Measurements from ENCODE around the gene C15orf61. TPM values are rescaled to one million over a fixed set of nuclear protein-coding genes. Genes with fewer than 3 reads are reported as not detected.

Gene C15orf61
- polyA plus RNA-seq, 2 of the 4 experiments (the other 2 are of a cell fraction) = 3.6 to 5.9 TPM

DNA sequence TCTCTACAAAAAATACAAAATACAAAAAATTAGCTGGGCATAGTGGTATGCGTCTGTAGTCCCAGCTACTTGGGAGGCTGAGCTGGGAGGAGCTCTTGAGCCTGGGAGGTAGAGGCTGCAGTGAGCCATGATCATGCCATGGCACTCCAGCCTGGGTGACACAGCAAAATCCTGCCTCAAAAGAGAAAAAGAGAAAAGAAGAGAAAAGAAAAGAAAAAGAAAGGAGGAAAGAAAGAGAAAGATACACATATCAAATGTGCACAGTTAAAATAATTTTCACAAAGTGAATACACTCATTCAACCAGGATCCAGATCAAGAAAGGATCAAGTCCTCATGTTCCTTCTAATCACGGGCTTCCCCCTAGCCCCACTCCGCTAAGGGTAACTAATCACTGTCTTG lies 5.8 kb upstream of the C15orf61 start:
- ChIA-PET POLR2A (interaction anchor here (1.0 kb wide), 1 partner anchor 27 kb away, joined by 3 read pairs; the partner anchor contains the start of gene MAP2K5), CTCF (interaction anchor here (1.0 to 1.1 kb wide), 3 partner anchors 10 to 321 kb away, joined by 3 read pairs; no protein-coding TSS in a partner anchor)
- H3K4me3 ChIP-seq = no peak overlapping the region
- FAIRE-seq (no peak), DNase-seq (ENCODE audit: low read depth in 1 of 2, low spot score in 1 of 2) (no peak), ATAC-seq (no peak)
- 88% methylated on average over 3 of the region's 3 CpGs for WGBS (ENCODE audit: missing lambda C conversion rate)
- H3K4me2 ChIP-seq = no peak overlapping the region
- H3K9me3 ChIP-seq = no peaks in the 10 kb centered on the region
- no peak overlapping the region for H3K27ac ChIP-seq
- TF ChIP-seq BHLHE40 (IDR thresholded peaks at IDR 0.05; ENCODE audit: low read depth, low read length) (no peak), RNF2 (IDR thresholded peaks at IDR 0.05; ENCODE audit: borderline replicate concordance, low read depth) (no peak), JUNB (IDR thresholded peaks at IDR 0.05) (no peak), NPAS2 (CRISPR knock-in tag; IDR thresholded peaks at IDR 0.05; ENCODE audit: borderline replicate concordance) (no peak), CEBPB (IDR thresholded peaks at IDR 0.05) (no peak), RFX5 (IDR thresholded peaks at IDR 0.05) (no peak), KDM1A (IDR thresholded peaks at IDR 0.05; ENCODE audit: low read depth) (no peak), HMGXB4 (CRISPR knock-in tag; IDR thresholded peaks at IDR 0.05; ENCODE audit: borderline replicate concordance) (no peak), GATA3 (IDR thresholded peaks at IDR 0.05; ENCODE audit: borderline replicate concordance) (no peak), ZNF302 (CRISPR knock-in tag; IDR thresholded peaks at IDR 0.05) (no peak), FOXS1 (CRISPR knock-in tag; IDR thresholded peaks at IDR 0.05) (no peak), ZSCAN20 (CRISPR knock-in tag; IDR thresholded peaks at IDR 0.05) (no peak), ESRRA (IDR thresholded peaks at IDR 0.05; ENCODE audit: borderline replicate concordance, low read length) (no peak), USF2 (IDR thresholded peaks at IDR 0.05) (no peak), REST (IDR thresholded peaks at IDR 0.05) (no peak), EHF (CRISPR knock-in tag; IDR thresholded peaks at IDR 0.05) (no peak), HOXB5 (CRISPR knock-in tag; IDR thresholded peaks at IDR 0.05) (no peak), NR3C1 (IDR thresholded peaks at IDR 0.05) (no peak), MAX (IDR thresholded peaks at IDR 0.05) (no peak)
- TF ChIP-seq, protein P1, sequence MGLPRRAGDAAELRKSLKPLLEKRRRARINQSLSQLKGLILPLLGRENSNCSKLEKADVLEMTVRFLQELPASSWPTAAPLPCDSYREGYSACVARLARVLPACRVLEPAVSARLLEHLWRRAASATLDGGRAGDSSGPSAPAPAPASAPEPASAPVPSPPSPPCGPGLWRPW (IDR thresholded peaks at IDR 0.05) = no peak
- peaks cover 14% of the 10 kb centered on the region; the same call in 2 of the 3 replicates for H3K4me1 ChIP-seq

DNA sequence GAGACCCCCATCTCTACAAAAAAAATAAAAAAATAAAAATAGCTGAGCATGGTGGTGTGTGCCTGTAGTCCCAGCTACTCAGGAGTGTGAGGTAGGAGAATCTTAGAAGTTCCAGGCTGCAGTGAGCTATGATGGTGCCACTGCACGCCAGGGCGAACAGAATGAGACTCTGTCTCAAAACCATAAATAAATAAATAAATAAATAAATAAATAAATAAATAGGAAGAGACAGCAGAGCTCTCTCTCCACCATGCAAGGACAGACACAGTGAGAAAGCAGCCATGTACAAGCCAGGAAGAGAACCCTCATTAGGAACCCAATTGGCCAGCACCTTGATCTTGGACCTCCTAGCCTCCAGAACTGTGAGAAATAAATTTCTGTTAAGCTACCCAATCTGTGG lies 5.4 kb upstream of the C15orf61 start:
- no peak overlapping the region for H3K4me3 ChIP-seq
- H3K9me3 ChIP-seq = no peaks in the 10 kb centered on the region
- H3K27ac ChIP-seq = no peak overlapping the region
- H3K4me1 ChIP-seq = peaks cover 17% of the 10 kb centered on the region; the same call in 2 of the 3 replicates
- DNase-seq (ENCODE audit: low read depth in 1 of 2, low spot score in 1 of 2) (no peak), ATAC-seq (no peak), FAIRE-seq (no peak)
- ChIA-PET CTCF (interaction anchor here (1.0 to 1.1 kb wide), 2 partner anchors 9 to 321 kb away, joined by 3 read pairs; no protein-coding TSS in a partner anchor), POLR2A (interaction anchor here (1.0 kb wide), 1 partner anchor 27 kb away, joined by 3 read pairs; the partner anchor contains the start of gene MAP2K5)
- no peak overlapping the region for H3K4me2 ChIP-seq
- WGBS (ENCODE audit: missing lambda C conversion rate) = 98% methylated on average over 2 of the region's 2 CpGs
- TF ChIP-seq USF2 (IDR thresholded peaks at IDR 0.05) = no peak
- no peak for TF ChIP-seq NPAS2 (CRISPR knock-in tag; IDR thresholded peaks at IDR 0.05; ENCODE audit: borderline replicate concordance)
- TF ChIP-seq ZC3H11A (IDR thresholded peaks at IDR 0.05) = peak; percentile 90
